HFF-Myc (cell line): Measurements from ENCODE around the gene CYP26B1.

Experiments used
- DNase-seq: peaks from one replicate; pipeline ENCODE4 v3.0.0-alpha.2; 2011; ENCODE audit warnings: low read depth; ENCODE audit errors: extremely low read depth
- H3K4me3 ChIP-seq: replicated peaks from 2 replicates; pipeline ENCODE4 v1.5.1; 2011; ENCODE audit warnings: low read depth, mild to moderate bottlenecking, control low read depth, low read length
- TF ChIP-seq, protein P1 (sequence below): IDR thresholded peaks from 2 replicates; pipeline ENCODE4 v1.5.1; 2012; ENCODE audit warnings: mild to moderate bottlenecking, low read depth, low read length, control low read depth; ENCODE audit errors: missing control alignments

Gene CYP26B1

DNA sequence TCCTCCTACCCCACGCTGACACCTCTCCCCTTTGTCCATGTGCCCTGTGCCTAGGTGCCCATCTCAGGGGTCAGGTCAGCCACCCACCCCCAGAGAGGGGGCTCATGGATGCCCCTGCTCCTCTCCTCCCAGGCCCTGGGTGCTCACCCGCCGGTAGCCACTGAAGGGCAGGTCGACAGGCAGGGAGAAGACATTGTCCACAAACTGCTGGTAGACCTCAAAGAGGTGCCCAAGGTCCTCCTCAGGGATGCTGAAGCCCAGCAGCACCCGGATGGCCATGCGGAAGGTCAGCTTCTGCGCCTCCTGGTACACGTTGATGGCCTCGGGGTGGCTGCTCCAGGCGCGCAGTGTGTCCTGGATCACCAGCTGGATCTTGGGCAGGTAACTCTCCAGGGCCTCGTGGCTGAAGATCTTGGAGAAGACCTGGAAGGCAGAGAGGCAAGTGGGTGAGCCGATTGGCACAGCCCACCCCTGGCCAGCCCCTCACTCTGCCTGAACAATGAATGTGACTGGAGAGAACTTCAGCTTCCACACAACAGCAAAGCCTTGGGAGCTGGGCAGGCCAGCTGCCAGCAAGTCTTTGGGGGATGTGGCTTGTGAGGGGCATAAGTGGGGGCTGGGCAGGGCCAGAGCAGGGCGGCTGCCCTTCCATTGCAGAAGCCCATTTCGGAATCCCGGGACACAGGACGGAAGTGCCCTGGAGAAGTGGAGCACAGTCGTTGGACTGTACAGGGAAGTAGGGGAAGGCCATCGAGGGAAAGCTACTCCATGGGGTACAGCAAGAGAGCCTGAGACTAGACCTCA, 12.5 kb downstream of the CYP26B1 start:
- H3K4me3 ChIP-seq, result no peak overlapping the region
- no peak for DNase-seq
- TF ChIP-seq, protein P1, sequence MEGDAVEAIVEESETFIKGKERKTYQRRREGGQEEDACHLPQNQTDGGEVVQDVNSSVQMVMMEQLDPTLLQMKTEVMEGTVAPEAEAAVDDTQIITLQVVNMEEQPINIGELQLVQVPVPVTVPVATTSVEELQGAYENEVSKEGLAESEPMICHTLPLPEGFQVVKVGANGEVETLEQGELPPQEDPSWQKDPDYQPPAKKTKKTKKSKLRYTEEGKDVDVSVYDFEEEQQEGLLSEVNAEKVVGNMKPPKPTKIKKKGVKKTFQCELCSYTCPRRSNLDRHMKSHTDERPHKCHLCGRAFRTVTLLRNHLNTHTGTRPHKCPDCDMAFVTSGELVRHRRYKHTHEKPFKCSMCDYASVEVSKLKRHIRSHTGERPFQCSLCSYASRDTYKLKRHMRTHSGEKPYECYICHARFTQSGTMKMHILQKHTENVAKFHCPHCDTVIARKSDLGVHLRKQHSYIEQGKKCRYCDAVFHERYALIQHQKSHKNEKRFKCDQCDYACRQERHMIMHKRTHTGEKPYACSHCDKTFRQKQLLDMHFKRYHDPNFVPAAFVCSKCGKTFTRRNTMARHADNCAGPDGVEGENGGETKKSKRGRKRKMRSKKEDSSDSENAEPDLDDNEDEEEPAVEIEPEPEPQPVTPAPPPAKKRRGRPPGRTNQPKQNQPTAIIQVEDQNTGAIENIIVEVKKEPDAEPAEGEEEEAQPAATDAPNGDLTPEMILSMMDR, result no peak

DNA sequence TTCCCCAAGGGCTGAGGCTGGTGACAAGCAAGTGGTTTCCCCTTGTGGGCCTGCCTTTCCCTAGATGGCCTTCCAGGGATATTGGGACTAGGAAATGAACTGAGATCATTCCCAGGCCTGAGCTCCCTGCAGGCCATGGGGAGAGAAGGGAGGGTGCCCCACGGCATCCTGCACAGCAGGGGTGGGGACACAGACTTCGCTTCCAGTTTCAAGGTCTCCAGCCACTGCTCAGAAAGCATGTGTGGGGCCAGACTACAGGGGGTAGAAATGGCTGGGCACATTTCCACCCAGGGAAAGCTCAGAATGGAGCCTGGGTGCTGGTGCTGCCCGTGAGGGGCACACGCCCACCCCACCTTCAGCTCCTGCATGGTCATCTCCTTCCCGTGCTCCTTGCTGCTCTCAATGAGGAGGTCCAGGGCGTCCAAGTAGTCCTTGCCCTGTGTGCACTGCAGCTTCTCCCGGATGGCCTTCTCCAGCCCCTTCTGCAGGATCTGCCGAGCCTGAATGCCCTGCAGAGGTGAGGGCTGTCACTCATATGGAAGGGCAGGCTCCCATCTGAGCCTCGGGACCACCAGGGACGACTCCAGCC, 13.2 kb downstream of the CYP26B1 start:
- TF ChIP-seq, protein P1, result no peak
- no peak overlapping the region for H3K4me3 ChIP-seq
- DNase-seq, result no peak

DNA sequence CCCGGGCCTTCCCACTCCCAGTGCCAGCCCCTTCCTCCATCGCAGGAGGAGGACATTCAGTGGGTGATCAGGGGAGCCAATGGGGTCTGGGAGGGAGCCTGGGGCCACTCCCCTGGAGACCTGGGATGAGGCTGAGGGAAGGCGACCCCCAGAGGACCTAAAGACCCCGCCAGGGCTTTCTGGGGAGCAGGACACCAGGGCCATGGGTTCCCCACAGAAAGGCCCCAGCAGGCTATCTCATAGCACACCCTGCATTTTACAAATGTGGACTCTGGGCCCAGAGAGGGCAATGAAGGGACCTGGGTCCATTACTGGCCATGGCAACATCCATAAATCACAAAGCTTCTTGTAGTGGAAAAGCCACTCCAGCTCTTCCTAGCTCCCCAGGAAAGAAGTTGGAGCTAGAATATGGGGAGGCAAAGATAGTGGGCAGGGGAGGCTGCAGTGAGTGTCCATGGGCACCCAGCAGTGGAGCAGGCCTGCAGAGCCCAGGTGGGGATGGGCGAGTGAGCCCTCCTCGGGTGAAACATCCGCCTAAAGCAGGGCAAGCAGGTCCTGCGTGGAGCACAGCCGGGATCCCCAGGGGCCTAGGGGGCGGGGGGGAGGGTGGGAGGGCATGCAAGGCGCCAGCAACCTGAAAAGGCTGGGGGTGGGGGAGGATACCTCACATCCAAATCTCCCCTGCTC, 13.8 kb downstream of the CYP26B1 start:
- no peak overlapping the region for H3K4me3 ChIP-seq
- DNase-seq, result no peak
- TF ChIP-seq, protein P1, result no peak

DNA sequence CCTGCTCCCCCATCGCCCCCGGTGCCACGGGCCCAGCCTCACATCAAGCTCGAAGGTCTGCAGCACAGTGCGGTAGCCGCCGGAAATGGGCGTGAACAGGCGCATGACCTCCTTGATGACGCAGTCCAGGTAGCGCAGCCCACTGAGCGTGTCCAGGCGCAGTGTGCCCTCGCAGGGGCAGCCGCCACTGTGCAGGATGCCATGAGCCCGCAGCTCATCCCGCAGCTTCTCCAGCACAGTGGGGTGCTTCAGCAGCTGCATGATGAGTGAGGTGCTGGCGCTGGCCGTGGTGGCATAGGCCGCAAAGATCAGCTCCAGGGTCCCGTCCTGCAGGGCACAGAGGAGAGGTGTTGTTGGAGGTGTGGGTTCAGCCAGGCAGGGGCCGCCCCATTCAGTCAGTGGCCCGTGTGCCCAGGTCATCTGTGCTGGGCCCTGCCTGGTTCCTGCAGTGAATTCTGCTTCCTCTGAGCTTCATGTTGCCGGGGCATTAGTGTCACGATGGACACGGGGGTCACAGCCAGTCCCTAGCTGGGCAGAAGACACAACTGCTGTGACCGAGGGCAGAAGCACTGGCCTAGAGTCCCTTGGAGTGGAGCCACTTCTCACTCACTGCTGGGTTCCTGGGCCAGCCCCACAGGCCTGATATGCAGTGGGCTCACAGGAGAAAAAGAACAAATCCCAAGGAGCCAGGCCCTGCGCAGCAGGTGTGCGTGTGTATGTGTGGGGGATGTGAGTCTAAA, 14.5 kb downstream of the CYP26B1 start:
- TF ChIP-seq, protein P1, result no peak
- no peak overlapping the region for H3K4me3 ChIP-seq
- DNase-seq, result no peak

DNA sequence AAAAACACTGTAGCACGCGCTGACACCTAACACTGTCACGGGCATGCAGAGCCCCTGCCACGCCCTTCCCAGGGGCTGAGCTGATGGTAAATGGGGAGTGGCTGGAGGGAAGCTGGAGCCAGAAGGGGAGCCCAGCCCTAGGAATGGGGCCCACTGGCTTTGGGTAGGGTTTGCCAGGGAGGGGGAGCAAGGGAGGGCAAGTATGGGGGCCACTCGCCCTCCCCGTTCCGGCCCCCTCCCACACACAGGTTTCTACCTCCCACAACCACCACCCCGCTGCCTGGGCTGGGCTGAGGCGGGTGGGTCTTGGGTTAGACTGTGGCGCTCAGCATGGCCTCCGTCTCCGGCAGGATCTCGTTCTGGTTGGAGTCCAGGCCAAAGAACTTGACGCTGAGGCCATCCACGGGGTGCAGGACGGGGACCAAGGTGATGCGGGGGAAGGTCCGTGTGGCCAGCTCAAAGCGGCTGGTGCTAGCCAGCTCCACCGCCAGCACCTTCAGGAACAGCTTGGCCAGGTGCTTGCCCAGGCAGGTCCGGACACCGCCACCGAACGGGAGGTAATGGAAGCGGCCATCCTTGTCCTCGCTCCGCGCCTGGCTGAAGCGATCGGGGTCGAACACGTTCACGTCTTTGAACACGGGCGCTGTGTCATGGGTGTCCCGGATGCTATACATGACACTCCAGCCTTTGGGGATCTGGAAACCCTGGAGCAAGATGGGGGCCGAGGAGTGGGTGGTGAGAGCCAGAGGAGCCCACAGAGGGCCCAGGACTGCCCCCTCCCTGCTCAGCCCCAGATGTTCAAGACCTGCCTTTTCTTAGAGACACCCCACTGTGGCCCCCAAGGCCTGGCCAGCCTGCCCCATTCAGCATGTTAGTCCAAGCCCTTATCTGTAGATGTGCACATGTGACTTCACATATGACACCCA, 15.5 kb downstream of the CYP26B1 start:
- no peak overlapping the region for H3K4me3 ChIP-seq
- TF ChIP-seq, protein P1, result no peak
- DNase-seq, result no peak
